Lower lobe of right lung (tissue), 2 donors: ENCODE measurements around the gene NCKAP5. TPM values are rescaled to one million over a fixed set of nuclear protein-coding genes. Genes with fewer than 3 reads are reported as not detected.

Source experiments
- ATAC-seq, 2 donors: fragments of 200-7000 bp; cut with Tn5 transposase; one replicate each; pipeline ENCODE4 v1.9.1; 2020 to 2022; ENCODE audit warnings: mild to moderate bottlenecking in 2 of 2, moderate library complexity in 2 of 2
- DNase-seq: peaks from one replicate; pipeline ENCODE4 v3.0.0-alpha.2; 2020
- H3K27ac ChIP-seq: fragments of 200-600 bp; one replicate; pipeline ENCODE4 v1.8.0; 2022
- H3K27me3 ChIP-seq: fragments of 200-600 bp; one replicate; pipeline ENCODE4 v1.8.0; 2022; ENCODE audit warnings: low read depth
- H3K36me3 ChIP-seq: fragments of 200-600 bp; one replicate; pipeline ENCODE4 v1.8.0; 2022; ENCODE audit warnings: mild to moderate bottlenecking
- H3K4me1 ChIP-seq: fragments of 200-600 bp; one replicate; pipeline ENCODE4 v1.8.0; 2022
- H3K4me3 ChIP-seq: fragments of 200-600 bp; one replicate; pipeline ENCODE4 v1.8.0; 2022; ENCODE audit warnings: mild to moderate bottlenecking
- H3K9me3 ChIP-seq: fragments of 200-600 bp; one replicate; pipeline ENCODE4 v1.8.0; 2022
- CTCF ChIP-seq: fragments of 200-600 bp; IDR thresholded peaks from one replicate; pipeline ENCODE4 v1.8.0; 2022; ENCODE audit warnings: antibody characterized with exemption, mild to moderate bottlenecking
- intact Hi-C: fragments of 100-400 bp; cut with DNase I; formaldehyde crosslinking; loops from one replicate; pipeline ENCODE4 v1.11.0; 2022
- total RNA-seq: library from RNA; stranded (reverse); fragmentation: NEBNext Ultra II Directional; extraction: Animal tissue kit (Norgen Biotek cat#: 25700); gene quantifications from one replicate; pipeline ENCODE4 v1.2.1, GENCODE V29; 2021
- donor health status: DM: no; HTN: yes; CAD: no; lungs with severe emphysema.

NCKAP5 gene
- total RNA-seq, 1 donor from 2014 or later: 34.6 TPM

- Histone ChIP-seq H3K27me3 (no peaks in the 10 kb centered on the region), H3K27ac (no peak overlapping the region), H3K4me3 (no peak overlapping the region), H3K4me1 (no peaks in the 10 kb centered on the region), H3K36me3 (no peaks in the 10 kb centered on the region), H3K9me3 (no peaks in the 10 kb centered on the region)
- intact Hi-C loops: no loop called here
- DNase-seq: no peak
- TF ChIP-seq CTCF: no peak
- ATAC-seq: no peak
These were observed 19.9 kb upstream of the NCKAP5 start for GRCh38 chr2:133588144-133588543.

- no peak overlapping the region for H3K4me3 ChIP-seq
- TF ChIP-seq CTCF: no peak
- H3K27ac ChIP-seq: no peak overlapping the region
- no peaks in the 10 kb centered on the region for H3K27me3 ChIP-seq
- H3K4me1 ChIP-seq: no peaks in the 10 kb centered on the region
- intact Hi-C loops: no loop called here
- no peaks in the 10 kb centered on the region for H3K36me3 ChIP-seq
- no peaks in the 10 kb centered on the region for H3K9me3 ChIP-seq
- ATAC-seq (peak; percentile 50 to 57), DNase-seq (no peak)
These were observed 18.7 kb upstream of the NCKAP5 start for GRCh38 chr2:133586978-133587377.

- TF ChIP-seq CTCF: no peak
- Histone ChIP-seq H3K27ac (no peak overlapping the region), H3K4me3 (no peak overlapping the region), H3K4me1 (peaks cover 11% of the 10 kb centered on the region), H3K27me3 (no peaks in the 10 kb centered on the region), H3K36me3 (no peaks in the 10 kb centered on the region), H3K9me3 (no peaks in the 10 kb centered on the region)
- intact Hi-C loops: no loop called here
- ATAC-seq: no peak
- no peak for DNase-seq
These were observed 12.9 kb upstream of the NCKAP5 start for GRCh38 chr2:133581010-133581760.

- Histone ChIP-seq H3K27ac (no peak overlapping the region), H3K4me3 (no peak overlapping the region), H3K4me1 (peaks cover 11% of the 10 kb centered on the region), H3K9me3 (no peaks in the 10 kb centered on the region), H3K36me3 (no peaks in the 10 kb centered on the region), H3K27me3 (no peaks in the 10 kb centered on the region)
- no peak for TF ChIP-seq CTCF
- DNase-seq: no peak
- peak in 1 of 2 donors; percentile 36 for ATAC-seq
- intact Hi-C loops: no loop called here
These were observed 11.0 kb upstream of the NCKAP5 start for GRCh38 chr2:133579274-133579673.

GRCh38 chr2:133576714-133577113, 8.5 kb upstream of the NCKAP5 start:
- DNase-seq (no peak), ATAC-seq (no peak)
- H3K27ac ChIP-seq: no peak overlapping the region
- no peak for TF ChIP-seq CTCF
- intact Hi-C loops: no loop called here
- H3K4me1 ChIP-seq: peaks cover 11% of the 10 kb centered on the region
- no peaks in the 10 kb centered on the region for H3K36me3 ChIP-seq
- no peaks in the 10 kb centered on the region for H3K9me3 ChIP-seq
- no peaks in the 10 kb centered on the region for H3K27me3 ChIP-seq
- no peak overlapping the region for H3K4me3 ChIP-seq
